EH (cell line): ENCODE measurements around the gene PYCR2.

ENCODE experiments used
- DNase-seq: peaks from one replicate; pipeline ENCODE4 v3.0.0-alpha.2; 2015; ENCODE audit warnings: low read depth

The PYCR2 gene

GRCh38 chr1:225919906-225920305 lies 4.1 kb downstream of the PYCR2 start:
- peak; percentile 93 for DNase-seq

- DNase-seq, result no peak
Measured at GRCh38 chr1:225918280-225918679, 5.8 kb downstream of the PYCR2 start.

GRCh38 chr1:225917536-225917935 lies 6.5 kb downstream of the PYCR2 start:
- DNase-seq, result no peak

GRCh38 chr1:225917101-225917500 lies 6.9 kb downstream of the PYCR2 start:
- no peak for DNase-seq

- DNase-seq, result no peak
Measured at GRCh38 chr1:225915538-225915991, 8.5 kb downstream of the PYCR2 start.

GRCh38 chr1:225914947-225915346 lies 9.1 kb downstream of the PYCR2 start:
- DNase-seq, result no peak

GRCh38 chr1:225914391-225914790 lies 9.7 kb downstream of the PYCR2 start:
- DNase-seq, result no peak

- DNase-seq, result peak; percentile 32
Measured at GRCh38 chr1:225911191-225912130, 12.6 kb downstream of the PYCR2 start.

- no peak for DNase-seq
Measured at GRCh38 chr1:225909477-225909876, 14.6 kb downstream of the PYCR2 start.

- DNase-seq, result no peak
Measured at GRCh38 chr1:225908773-225909172, 15.3 kb downstream of the PYCR2 start.

GRCh38 chr1:225908013-225908640 lies 15.9 kb downstream of the PYCR2 start:
- DNase-seq, result no peak

- no peak for DNase-seq
Measured at GRCh38 chr1:225907341-225907740, 16.7 kb downstream of the PYCR2 start.

GRCh38 chr1:225906467-225906866 lies 17.6 kb downstream of the PYCR2 start:
- no peak for DNase-seq

GRCh38 chr1:225903623-225904022 lies 20.4 kb downstream of the PYCR2 start:
- no peak for DNase-seq

GRCh38 chr1:225899044-225899925 lies 24.8 kb downstream of the PYCR2 start:
- no peak for DNase-seq

- DNase-seq, result no peak
Measured at GRCh38 chr1:225897595-225898514, 26.2 kb downstream of the PYCR2 start.

- DNase-seq, result no peak
Measured at GRCh38 chr1:225896937-225897549, 27.0 kb downstream of the PYCR2 start.

GRCh38 chr1:225896494-225896893 lies 27.6 kb downstream of the PYCR2 start:
- no peak for DNase-seq

- no peak for DNase-seq
Measured at GRCh38 chr1:225892307-225892706, 31.7 kb downstream of the PYCR2 start.

GRCh38 chr1:225891229-225891972 lies 32.6 kb downstream of the PYCR2 start:
- no peak for DNase-seq
